HepG2 (cell line): ENCODE measurements around the gene BCAM. TPM values are rescaled to one million over a fixed set of nuclear protein-coding genes. Genes with fewer than 3 reads are reported as not detected.

ENCODE experiments used
- ATAC-seq: fragments of 200-7000 bp; cut with Tn5 transposase; 3 replicates; pipeline ENCODE4 v1.9.1; 2020; ENCODE audit warnings: mild to moderate bottlenecking, moderate library complexity
- BruUV-seq: library from RNA; stranded (reverse); fragments of 400-500 nt; replicated peaks from 2 replicates; lab custom pipeline; 2021; lab: Mats Ljungman, UMichigan
- CTCF ChIA-PET: fragments of 300-600 bp; formaldehyde crosslinking; extraction: SDS; loops from one replicate; lab custom pipeline; 2021; ENCODE audit warnings: low total read pairs, inconsistent platforms, low intra/inter-chr PET ratio; lab: Yijun Ruan, JAX
- POLR2A ChIA-PET: fragments of 350-600 bp; sonication (Branson Sonifier 250); formaldehyde crosslinking; loops from one replicate; lab custom pipeline; 2020; ENCODE audit warnings: antibody characterized with exemption, inconsistent platforms; lab: Yijun Ruan, JAX
- DNase-seq: peaks from one replicate; pipeline ENCODE4 v3.0.0-alpha.2; 2015; ENCODE audit warnings: low spot score
- FAIRE-seq: peaks from 3 replicates; lab custom pipeline; 2011; peaks lifted over from hg19 to GRCh38; lab: Jason Lieb, UNC
- H2AFZ ChIP-seq: one replicate; pipeline ENCODE4 v1.6.1; 2011; ENCODE audit warnings: low read length, inconsistent platforms
- H3K27ac ChIP-seq: fragments of 300-600 bp; 3 replicates; pipeline ENCODE4 v1.8.0; 2011; ENCODE audit warnings: mixed run types, mild to moderate bottlenecking, mixed read lengths, low read length, inconsistent platforms; ENCODE audit not compliant: insufficient read depth; ENCODE audit errors: extremely low read length
- H3K27me3 ChIP-seq, 2 experiments: fragments of 200-600 bp in 1 of 2; 2 replicates in 1 of 2; 3 replicates in 1 of 2; pipeline versions ENCODE4 v1.6.0 to v1.8.0; 2011; ENCODE audit warnings: low read length in 2 of 2, mild to moderate bottlenecking in 2 of 2, moderate library complexity in 2 of 2, inconsistent platforms in 1 of 2; ENCODE audit not compliant: insufficient read depth in 2 of 2, control insufficient read depth in 1 of 2
- H3K36me3 ChIP-seq, 2 experiments: fragments of 200-600 bp in 1 of 2; replicated peaks in 1 of 2; 2 replicates in 1 of 2; 3 replicates in 1 of 2; pipeline versions ENCODE4 v1.5.1 to v1.8.0; 2011; ENCODE audit warnings: low read length in 2 of 2, inconsistent platforms in 1 of 2; ENCODE audit not compliant: insufficient read depth in 2 of 2, control insufficient read depth in 1 of 2
- H3K4me1 ChIP-seq: 2 replicates; pipeline ENCODE4 v1.5.1; 2012; ENCODE audit warnings: low read length, inconsistent platforms; ENCODE audit not compliant: insufficient read depth
- H3K4me2 ChIP-seq: 2 replicates; pipeline ENCODE4 v1.6.0; 2011; ENCODE audit warnings: low read depth, low read length, inconsistent platforms
- H3K4me3 ChIP-seq, 3 experiments: fragments of 200-600 bp in 1 of 3; sonication (generic), shearing (Covaris generic) in 1 of 3; replicated peaks in 1 of 3; 2 replicates each; pipeline ENCODE4 v1.5.1; 2011 to 2016; ENCODE audit warnings: low read length in 3 of 3, inconsistent platforms in 2 of 3, low read depth in 2 of 3, mild to moderate bottlenecking in 2 of 3, control low read depth in 1 of 3, mixed read lengths in 1 of 3; ENCODE audit not compliant: insufficient read depth in 1 of 3
- H3K79me2 ChIP-seq: one replicate; pipeline ENCODE4 v1.6.1; 2011; ENCODE audit warnings: low read length, inconsistent platforms; ENCODE audit not compliant: insufficient read depth
- H3K9ac ChIP-seq: 2 replicates; pipeline ENCODE4 v1.6.0; 2011; ENCODE audit warnings: mild to moderate bottlenecking, low read depth, low read length, inconsistent platforms; ENCODE audit not compliant: insufficient read depth
- H3K9me3 ChIP-seq: 2 replicates; pipeline ENCODE4 v1.5.1; 2012; ENCODE audit warnings: mild to moderate bottlenecking, low read length
- H4K20me1 ChIP-seq: 2 replicates; pipeline ENCODE4 v1.6.0; 2011; ENCODE audit warnings: inconsistent platforms, mild to moderate bottlenecking, low read length, moderate library complexity; ENCODE audit not compliant: insufficient read depth
- CREM ChIP-seq, 2 experiments: sonication (generic) in 1 of 2; formaldehyde crosslinking in 1 of 2; IDR thresholded peaks; 2 replicates each; pipeline versions ENCODE4 v1.4.0 to v1.6.1; 2016 to 2020; ENCODE audit warnings: antibody characterized with exemption in 1 of 2, mild to moderate bottlenecking in 1 of 2, missing genetic modification reagents in 1 of 2
- ETS1 ChIP-seq: sonication (generic); formaldehyde crosslinking; IDR thresholded peaks from 2 replicates; pipeline ENCODE4 v1.4.0; 2020; ENCODE audit warnings: missing genetic modification reagents
- KMT2A ChIP-seq: sonication (generic); formaldehyde crosslinking; IDR thresholded peaks from 2 replicates; pipeline ENCODE4 v1.4.0; 2020; ENCODE audit warnings: missing genetic modification reagents
- NBN ChIP-seq: fragments of 450-650 bp; conservative IDR thresholded peaks from 2 replicates; pipeline ENCODE4 v1.6.1; 2017
- PATZ1 ChIP-seq: sonication (generic); formaldehyde crosslinking; IDR thresholded peaks from 2 replicates; pipeline ENCODE4 v1.4.0; 2020; ENCODE audit warnings: missing genetic modification reagents
- RARA ChIP-seq: IDR thresholded peaks from 2 replicates; pipeline ENCODE4 v1.6.1; 2016; ENCODE audit warnings: missing genetic modification reagents, missing compliant biosample characterization
- REPIN1 ChIP-seq: sonication (generic); formaldehyde crosslinking; IDR thresholded peaks from 2 replicates; pipeline ENCODE4 v1.8.0; 2022; ENCODE audit warnings: missing genetic modification reagents, low read depth, mild to moderate bottlenecking, borderline replicate concordance
- SKI ChIP-seq: fragments of 450-650 bp; IDR thresholded peaks from one replicate; pipeline ENCODE4 v1.6.1; 2018; ENCODE audit warnings: mild to moderate bottlenecking; ENCODE audit not compliant: partially characterized antibody
- UBTF ChIP-seq: sonication (generic); formaldehyde crosslinking; IDR thresholded peaks from 2 replicates; pipeline ENCODE4 v1.4.0; 2020; ENCODE audit warnings: mild to moderate bottlenecking, missing genetic modification reagents
- YEATS2 ChIP-seq: sonication (generic); formaldehyde crosslinking; IDR thresholded peaks from 2 replicates; pipeline ENCODE4 v1.4.0; 2020; ENCODE audit warnings: missing genetic modification reagents, borderline replicate concordance
- ZBTB7B ChIP-seq: sonication (generic); formaldehyde crosslinking; IDR thresholded peaks from 2 replicates; pipeline ENCODE4 v1.4.0; 2020; ENCODE audit warnings: missing genetic modification reagents
- ZNF3 ChIP-seq: IDR thresholded peaks from 2 replicates; pipeline ENCODE4 v1.7.0; 2017; ENCODE audit warnings: inconsistent platforms
- ZNF709 ChIP-seq: sonication (generic); formaldehyde crosslinking; IDR thresholded peaks from 2 replicates; pipeline ENCODE4 v1.5.0; 2020; ENCODE audit warnings: mild to moderate bottlenecking, missing genetic modification reagents
- ZNF792 ChIP-seq: IDR thresholded peaks from 2 replicates; pipeline ENCODE4 v1.6.1; 2016
- ZSCAN20 ChIP-seq: sonication (generic); formaldehyde crosslinking; IDR thresholded peaks from 2 replicates; pipeline ENCODE4 v1.4.0; 2020; ENCODE audit warnings: missing genetic modification reagents, mild to moderate bottlenecking, borderline replicate concordance
- ZSCAN29 ChIP-seq: sonication (generic); formaldehyde crosslinking; conservative IDR thresholded peaks from 2 replicates; pipeline ENCODE4 v1.4.0; 2020; ENCODE audit warnings: mild to moderate bottlenecking, missing genetic modification reagents
- WGBS: methylation state at CpG from one replicate; pipeline ENCODE4 v1.1.6; 2017; ENCODE audit warnings: low lambda C conversion rate; 5-methylcytosine and 5-hydroxymethylcytosine counted together
- in situ Hi-C: cut with HindIII; loops from 2 replicates; pipeline ENCODE4 v1.10.0; 2017; ENCODE audit warnings: low pct_unique_long_range_greater_than_20kb; ENCODE audit not compliant: extremely low pct_ligation_motif_present
- intact Hi-C: fragments of 100-400 bp; cut with micrococcal nuclease; formaldehyde crosslinking; loops from one replicate; pipeline ENCODE4 v1.10.0; 2022; ENCODE audit not compliant: unreplicated experiment
- polyA plus RNA-seq, 8 experiments: library from polyadenylated mRNA; depleted of rRNA in 3 of 8; stranded (reverse) in 7 of 8; unstranded in 1 of 8; fragments of >200 nt; fragmentation: Illumina TruSeq in 4 of 8; extraction: Trizol in 4 of 8; gene quantifications; 2 replicates each; pipeline versions ENCODE4 v1.2.1 to v1.2.3, GENCODE V29; 2011 to 2016; ENCODE audit warnings: low read depth in 4 of 8, missing spikeins in 1 of 8, mixed read lengths in 1 of 8; ENCODE audit not compliant: insufficient read depth in 1 of 8
- total RNA-seq, 5 experiments: library from RNA; depleted of rRNA; stranded (reverse); fragments of >200 nt; fragmentation: Illumina TruSeq; extraction: Trizol; gene quantifications; 2 replicates each; pipeline ENCODE4 v1.2.3, GENCODE V29; 2016; ENCODE audit warnings: low read depth in 1 of 5

The BCAM gene
- total and polyA plus RNA-seq, 2 of the 13 experiments (the other 11 are each of a cell fraction or from before 2014, with no cell fraction given): 51.2 to 62.7 TPM

GRCh38 chr19:44799627-44800346 is 9.1 kb upstream of the BCAM start (continued):
- TF ChIP-seq PATZ1 (CRISPR knock-in tag): peak; percentile 28; the same call in 1 of the 2 replicates
- TF ChIP-seq RARA (CRISPR knock-in tag): no peak
- no peak for TF ChIP-seq ZBTB7B (CRISPR knock-in tag)
- no peak for TF ChIP-seq ZNF3 (CRISPR knock-in tag)
- TF ChIP-seq ZNF709 (CRISPR knock-in tag): no peak
- TF ChIP-seq YEATS2 (CRISPR knock-in tag): no peak
- TF ChIP-seq NBN: no peak

GRCh38 chr19:44800461-44800860 is 8.4 kb upstream of the BCAM start:
- peak; percentile 91 for ATAC-seq
- FAIRE-seq: peak; percentile 60
- POLR2A ChIA-PET: no interaction called here
- Histone ChIP-seq H3K4me1 (peaks cover 64% of the 10 kb centered on the region), H4K20me1 (no peaks in the 10 kb centered on the region), H3K79me2 (no peaks in the 10 kb centered on the region), H3K36me3 (no peaks in the 10 kb centered on the region), H3K9ac (peak overlapping the region; percentile 53), H3K9me3 (no peaks in the 10 kb centered on the region), H3K27ac (peak overlapping the region; percentile 85), H3K4me2 (peak overlapping the region; percentile 76), H2AFZ (no peak overlapping the region), H3K4me3 (peak overlapping the region in 1 of 3 experiments; percentile 60; a peak in 2 of 6 replicates), H3K27me3 (no peaks in the 10 kb centered on the region)
- no TSS peak for BruUV-seq
- intact Hi-C loops: loop anchor here (1.0 to 2.0 kb wide), 2 partner anchors 16 to 44 kb away; no protein-coding TSS in a partner anchor
- in situ Hi-C loops: no loop called here
- WGBS: 0% methylated on average over 2 of the region's 3 CpGs
- peak; percentile 86 for DNase-seq
- CTCF ChIA-PET: interaction anchor here (1.7 to 1.9 kb wide), 2 partner anchors 16 to 44 kb away, joined by 11 to 33 read pairs; partner anchors contain the start of gene NECTIN2
- TF ChIP-seq ETS1 (CRISPR knock-in tag) (no peak), KMT2A (CRISPR knock-in tag) (peak; percentile 39; the same call in 1 of the 2 replicates), ZSCAN20 (CRISPR knock-in tag) (no peak), ZNF792 (CRISPR knock-in tag) (peak; percentile 59; the same call in 1 of the 2 replicates), UBTF (CRISPR knock-in tag) (0 out of 2 replicates have a peak, but pooled peaks have one; percentile 21), REPIN1 (peak; percentile 62; the same call in 1 of the 2 replicates), CREM (IDR thresholded peaks at IDR 0.05) (peak; percentile 24; the same call in 1 of the 2 replicates), CREM (CRISPR knock-in tag; IDR thresholded peaks at IDR 0.05) (no peak), SKI (peak; percentile 13), ZSCAN29 (CRISPR knock-in tag) (0 out of 2 replicates have a peak, but pooled peaks have one; percentile 34)
